IPS-NIHi7 (cell line): ENCODE measurements around the gene FOXA2.
A peak's percentile ranks its signal among the peaks of the same experiment; 100 is the strongest.

ENCODE experiments used
- DNase-seq: peaks from one replicate; pipeline ENCODE4 v3.0.0; 2012; ENCODE audit warnings: mixed read lengths; ENCODE audit errors: extremely low spot score

FOXA2 gene

GRCh38 chr20:22583773-22584521 is 425 bp downstream of the FOXA2 start:
- DNase-seq = peak; percentile 60

DNA sequence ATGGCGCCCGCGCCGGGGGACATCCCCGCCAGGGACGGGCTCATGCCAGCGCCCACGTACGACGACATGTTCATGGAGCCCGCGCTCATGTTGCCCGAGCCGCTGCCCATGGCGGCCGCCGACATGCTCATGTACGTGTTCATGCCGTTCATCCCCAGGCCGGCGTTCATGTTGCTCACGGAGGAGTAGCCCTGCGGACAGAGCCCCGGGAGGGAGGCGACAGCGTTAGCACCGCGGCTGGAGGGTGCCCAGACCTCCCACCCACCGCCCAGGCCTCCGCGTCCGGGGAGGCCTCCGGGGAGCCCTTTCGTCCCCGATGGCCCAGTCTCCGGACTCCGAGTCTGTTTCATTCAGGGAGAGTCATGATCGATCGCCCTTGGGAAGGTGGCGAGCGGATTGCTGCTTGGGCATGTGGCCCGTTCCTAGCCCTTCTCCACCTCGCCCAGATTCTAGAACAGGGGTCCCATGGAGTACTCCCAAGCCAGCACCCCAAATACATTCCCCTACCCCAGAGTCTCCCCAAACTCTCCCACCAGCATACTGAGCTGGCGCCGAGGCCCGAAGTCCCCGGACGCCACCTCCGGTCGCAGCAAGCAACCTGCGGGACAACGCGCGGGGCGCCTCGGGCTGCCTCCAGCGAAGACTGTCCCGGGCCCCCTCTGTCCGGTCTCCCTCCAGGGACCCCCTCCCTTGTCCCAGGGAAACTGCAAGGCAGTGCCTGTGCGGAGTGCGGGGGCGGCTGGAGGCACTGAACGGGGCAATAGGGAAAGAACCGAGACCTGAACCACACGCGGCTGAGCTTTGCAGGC is 1.2 kb downstream of the FOXA2 start:
- no peak for DNase-seq

- DNase-seq = no peak
Measured at GRCh38 chr20:22582386-22582963, 1.9 kb downstream of the FOXA2 start.

DNA sequence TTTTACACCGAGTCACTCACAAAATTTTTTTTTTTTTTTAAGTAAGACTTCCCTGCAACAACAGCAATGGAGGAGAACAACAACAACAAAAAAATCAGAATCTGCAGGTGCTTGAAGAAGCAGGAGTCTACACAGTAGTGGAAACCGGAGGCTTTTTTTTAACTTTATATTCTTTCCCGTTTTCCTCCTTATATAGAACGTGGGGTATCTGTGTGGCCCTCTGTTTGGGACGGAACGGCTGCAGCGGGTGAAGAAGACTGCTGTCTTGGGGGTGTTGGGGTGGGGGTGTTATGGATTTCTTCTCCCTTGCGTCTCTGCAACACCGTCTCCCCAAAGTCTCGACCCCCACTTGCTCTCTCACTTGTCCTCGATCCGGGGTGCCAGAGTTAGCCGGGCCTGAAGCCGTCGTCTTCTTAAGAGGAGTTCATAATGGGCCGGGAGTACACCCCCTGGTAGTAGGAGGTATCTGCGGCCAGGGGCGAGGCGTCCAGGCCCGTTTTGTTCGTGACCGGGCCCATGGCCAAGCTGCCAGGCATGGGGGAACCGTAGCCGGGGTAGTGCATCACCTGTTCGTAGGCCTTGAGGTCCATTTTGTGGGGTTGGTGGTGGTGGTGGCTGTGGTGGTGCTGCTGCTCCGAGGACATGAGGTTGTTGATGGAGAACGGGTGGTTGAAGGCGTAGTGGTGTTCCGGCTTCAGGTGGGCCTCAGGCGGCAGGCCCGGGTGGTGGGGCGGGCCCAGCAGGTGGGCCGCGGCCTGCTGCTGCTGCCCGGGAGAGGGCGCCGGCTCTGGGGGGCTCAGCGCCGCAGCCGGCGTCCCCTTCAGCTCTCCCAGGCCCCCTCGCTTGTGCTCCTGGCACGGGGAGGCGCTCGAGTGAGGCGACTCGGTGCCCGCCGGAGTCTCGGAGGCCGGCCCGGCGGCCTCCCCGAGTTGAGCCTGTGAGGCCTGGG is 2.7 kb downstream of the FOXA2 start:
- no peak for DNase-seq

- DNase-seq = no peak
Measured at GRCh38 chr20:22579711-22580697, 4.4 kb downstream of the FOXA2 start.

GRCh38 chr20:22579119-22579427 is 5.3 kb downstream of the FOXA2 start:
- DNase-seq = no peak

GRCh38 chr20:22578221-22579118 is 5.9 kb downstream of the FOXA2 start:
- DNase-seq = no peak

DNA sequence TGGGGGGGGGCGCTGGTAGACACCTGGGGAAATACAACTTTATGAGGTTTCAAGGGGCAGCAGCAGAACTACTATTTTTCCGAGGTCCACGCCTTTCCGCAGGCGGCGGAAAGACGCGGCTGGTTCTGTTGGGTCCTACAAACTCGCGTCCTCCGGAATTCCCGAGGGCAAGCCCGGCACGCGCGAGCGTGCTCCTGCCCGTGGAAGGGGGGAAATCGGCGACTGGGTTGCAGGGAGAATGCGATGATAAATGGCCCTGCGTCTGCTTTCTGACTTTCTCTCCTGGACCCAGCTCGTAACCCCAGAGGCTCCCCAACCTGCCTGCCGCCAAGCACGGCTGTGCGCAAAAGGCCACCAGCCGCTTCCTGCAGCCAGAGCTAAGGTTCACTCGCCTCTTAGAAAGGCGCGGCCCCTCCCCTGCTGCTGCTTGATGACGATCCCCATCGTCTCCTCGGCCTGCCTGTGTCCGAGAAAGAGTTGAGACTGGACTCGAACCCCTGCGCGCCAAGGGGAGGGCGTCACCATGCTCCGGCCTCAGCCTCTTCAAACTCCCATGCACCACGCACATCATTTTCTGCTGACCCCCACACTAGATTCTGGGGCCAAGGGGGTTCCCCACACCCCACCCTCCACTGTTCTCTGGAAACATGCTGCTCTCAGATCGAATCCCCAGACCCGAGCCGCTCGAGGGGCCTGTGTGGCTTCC is 6.7 kb downstream of the FOXA2 start:
- DNase-seq = no peak

GRCh38 chr20:22576733-22577514 is 7.4 kb downstream of the FOXA2 start:
- DNase-seq = no peak

GRCh38 chr20:22576273-22576672 is 8.1 kb downstream of the FOXA2 start:
- no peak for DNase-seq

DNA sequence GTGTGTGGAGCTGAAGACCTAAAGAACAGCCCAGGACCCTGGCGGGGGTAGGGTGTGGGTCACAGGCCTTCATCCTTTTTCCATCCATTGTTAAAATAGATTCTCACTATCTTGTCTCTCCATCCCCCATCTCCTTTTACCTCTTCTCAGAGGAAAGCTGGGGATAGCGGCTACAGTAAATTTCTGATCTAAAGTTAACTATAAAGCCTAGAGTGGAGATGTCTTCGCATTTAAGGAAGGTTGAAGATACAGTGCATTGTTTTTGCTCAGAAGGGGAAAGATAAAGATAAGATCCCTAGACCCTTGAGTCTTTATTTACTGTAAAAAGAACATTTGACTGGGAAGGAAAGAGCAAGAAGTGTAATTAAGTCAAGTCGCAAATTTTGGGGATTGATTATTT is 8.6 kb downstream of the FOXA2 start:
- DNase-seq = no peak

- DNase-seq = no peak
Measured at GRCh38 chr20:22575087-22575721, 9.2 kb downstream of the FOXA2 start.

DNA sequence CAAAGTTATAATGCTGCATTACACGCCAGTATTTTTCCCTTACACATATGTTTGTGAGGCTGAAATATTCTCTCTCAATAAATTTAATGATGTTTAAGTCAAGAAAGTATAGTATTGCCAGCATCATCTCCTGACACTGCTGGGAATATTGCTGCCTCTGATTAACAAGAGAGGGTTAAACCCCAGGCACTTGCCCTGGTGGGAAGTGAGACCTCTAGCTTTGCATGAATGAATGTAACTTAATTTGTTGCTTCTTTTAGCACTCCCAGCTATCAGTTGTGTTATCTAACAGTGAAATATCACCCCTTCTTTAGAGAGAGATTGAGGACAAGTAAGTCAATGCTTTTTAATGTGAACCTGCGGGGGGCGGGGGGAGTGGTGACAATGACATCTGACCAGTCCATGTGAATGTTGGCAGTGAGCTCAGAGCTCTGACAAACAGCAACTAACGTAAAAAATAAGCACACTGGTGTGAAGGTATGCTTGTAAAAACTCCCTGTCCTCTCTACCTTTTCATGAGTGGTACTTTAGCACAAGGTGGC is 9.8 kb downstream of the FOXA2 start:
- DNase-seq = no peak

DNA sequence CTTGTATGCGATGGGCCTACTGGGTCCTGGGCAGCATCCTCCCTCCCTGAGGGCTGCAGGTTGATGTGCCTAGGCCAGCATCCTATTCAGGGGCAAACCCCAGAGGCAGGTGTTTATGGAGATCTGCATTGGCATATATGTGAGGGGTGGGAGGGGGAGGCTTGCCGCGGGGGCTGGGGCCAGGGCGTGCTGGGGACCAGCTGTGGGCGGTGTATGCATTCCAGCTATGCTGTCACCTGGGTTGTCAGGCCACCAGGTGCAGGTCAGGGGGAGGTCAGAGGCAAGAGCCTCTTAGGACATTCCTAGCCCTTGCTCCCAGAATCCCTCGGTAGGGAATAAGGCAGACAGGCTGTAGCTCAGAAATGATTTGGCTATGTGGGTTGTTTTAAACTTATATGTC is 11.9 kb downstream of the FOXA2 start:
- DNase-seq = no peak

DNA sequence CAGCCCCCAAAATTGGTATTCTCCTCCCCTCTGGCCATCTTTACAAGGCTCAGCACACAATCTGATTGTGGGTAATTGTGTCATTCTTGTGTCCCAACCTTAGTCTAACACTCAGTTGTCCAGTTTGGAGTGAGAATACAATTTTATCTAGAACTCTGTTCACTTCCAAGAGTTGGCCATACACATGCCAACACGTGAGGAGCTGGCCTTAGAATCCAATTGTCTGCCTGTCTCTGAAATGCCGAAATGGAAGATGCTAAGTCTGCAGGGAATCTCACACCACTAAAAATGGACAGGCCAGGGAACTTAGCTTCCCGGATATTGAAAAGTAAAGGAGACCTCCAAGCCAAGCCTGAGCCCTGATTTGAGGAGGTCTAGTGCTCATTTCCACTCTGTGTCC is 12.3 kb downstream of the FOXA2 start:
- no peak for DNase-seq

GRCh38 chr20:22569353-22569752 is 15.0 kb downstream of the FOXA2 start:
- DNase-seq = no peak

- DNase-seq = no peak
Measured at GRCh38 chr20:22568872-22569344, 15.5 kb downstream of the FOXA2 start.
